GM12878 (cell line): ENCODE results near the gene ITGA3. TPM values are rescaled to one million over a fixed set of nuclear protein-coding genes. Genes with fewer than 3 reads are reported as not detected.

ENCODE experiments used
- ATAC-seq: fragments of 200-7000 bp; cut with Tn5 transposase; 3 replicates; pipeline ENCODE4 v1.9.1; 2020; ENCODE audit warnings: mild to moderate bottlenecking, moderate library complexity
- BruUV-seq: library from RNA; stranded (reverse); fragments of 400-500 nt; replicated peaks from 2 replicates; lab custom pipeline; 2021; lab: Mats Ljungman, UMichigan
- CTCF ChIA-PET: fragments of 300-600 bp; sonication (Branson Sonifier 250); formaldehyde crosslinking; extraction: SDS; loops from one replicate; lab custom pipeline; 2021; ENCODE audit warnings: inconsistent platforms; lab: Yijun Ruan, JAX
- POLR2A ChIA-PET: fragments of 350-600 bp; formaldehyde crosslinking; extraction: SDS; loops from one replicate; lab custom pipeline; 2021; ENCODE audit warnings: inconsistent platforms; lab: Charles Lee
- RAD21 ChIA-PET: fragments of 300-600 bp; sonication (Branson Sonifier 250); formaldehyde crosslinking; loops from one replicate; lab custom pipeline; 2023; ENCODE audit warnings: antibody characterized with exemption; ENCODE audit not compliant: unreplicated experiment; lab: Charles Lee
- SMC1A ChIA-PET: fragments of 300-600 bp; sonication (Branson Sonifier 250); formaldehyde crosslinking; loops from one replicate; lab custom pipeline; 2023; ENCODE audit not compliant: unreplicated experiment, uncharacterized antibody; lab: Charles Lee
- DNase-seq: peaks from one replicate; pipeline ENCODE4 v3.0.0-alpha.2; 2011; ENCODE audit warnings: low read depth, low spot score
- FAIRE-seq: peaks from 3 replicates; lab custom pipeline; 2011; peaks lifted over from hg19 to GRCh38; lab: Jason Lieb, UNC
- H2AFZ ChIP-seq: 2 replicates; pipeline ENCODE4 v1.6.0; 2011; ENCODE audit warnings: low read depth, low read length, control low read depth; ENCODE audit not compliant: control insufficient read depth
- H3K27ac ChIP-seq: 2 replicates; pipeline ENCODE4 v1.5.1; 2011; ENCODE audit warnings: control low read depth; ENCODE audit not compliant: control insufficient read depth, insufficient read depth
- H3K27me3 ChIP-seq, 2 experiments: replicated peaks in 1 of 2; 2 replicates each; pipeline versions ENCODE4 v1.6.0 to v1.6.1; 2011; ENCODE audit warnings: low read length in 1 of 2; ENCODE audit not compliant: control insufficient read depth in 2 of 2, insufficient read depth in 2 of 2
- H3K36me3 ChIP-seq, 2 experiments: 2 replicates each; pipeline ENCODE4 v1.5.1; 2011; ENCODE audit warnings: low read length in 1 of 2; ENCODE audit not compliant: control insufficient read depth in 2 of 2, insufficient read depth in 2 of 2
- H3K4me1 ChIP-seq: 2 replicates; pipeline ENCODE4 v1.6.1; 2011; ENCODE audit warnings: mild to moderate bottlenecking, low read length, moderate library complexity, mixed read lengths; ENCODE audit not compliant: control insufficient read depth, insufficient read depth
- H3K4me2 ChIP-seq: 2 replicates; pipeline ENCODE4 v1.6.0; 2011; ENCODE audit warnings: control low read depth; ENCODE audit not compliant: control insufficient read depth, insufficient read depth
- H3K4me3 ChIP-seq: fragments of 200-600 bp; sonication (generic); 2 replicates; pipeline ENCODE4 v1.5.1; 2016
- H3K79me2 ChIP-seq: 2 replicates; pipeline ENCODE4 v1.6.0; 2011; ENCODE audit warnings: low read length; ENCODE audit not compliant: control insufficient read depth, insufficient read depth
- H3K9ac ChIP-seq: 2 replicates; pipeline ENCODE4 v1.8.0; 2011; ENCODE audit warnings: low read length, control low read depth, mixed read lengths; ENCODE audit not compliant: control insufficient read depth, insufficient read depth
- H3K9me3 ChIP-seq: replicated peaks from 3 replicates; pipeline ENCODE4 v1.5.1; 2011; ENCODE audit warnings: mild to moderate bottlenecking, low read length; ENCODE audit not compliant: control insufficient read depth, insufficient read depth
- H4K20me1 ChIP-seq: 2 replicates; pipeline ENCODE4 v1.6.0; 2011; ENCODE audit not compliant: control insufficient read depth, insufficient read depth
- BACH1 ChIP-seq: fragments of 450-650 bp; IDR thresholded peaks from 2 replicates; pipeline ENCODE4 v1.6.1; 2017; ENCODE audit warnings: mild to moderate bottlenecking, borderline replicate concordance
- CBX3 ChIP-seq: fragments of 200-600 bp; sonication (generic); IDR thresholded peaks from 2 replicates; pipeline ENCODE4 v1.6.1; 2016; ENCODE audit warnings: low read depth, borderline replicate concordance
- CREM ChIP-seq: IDR thresholded peaks from 2 replicates; pipeline ENCODE4 v1.6.1; 2014; ENCODE audit warnings: antibody characterized with exemption, low read depth
- DPF2 ChIP-seq: fragments of 450-650 bp; IDR thresholded peaks from 2 replicates; pipeline ENCODE4 v1.6.1; 2017; ENCODE audit warnings: mild to moderate bottlenecking
- ETV6 ChIP-seq, 2 experiments: fragments of 450-650 bp in 1 of 2; IDR thresholded peaks in 1 of 2; conservative IDR thresholded peaks in 1 of 2; 2 replicates each; pipeline ENCODE4 v1.6.1; 2014; ENCODE audit warnings: antibody characterized with exemption in 1 of 2, borderline replicate concordance in 1 of 2, low read depth in 1 of 2, mild to moderate bottlenecking in 1 of 2, moderate library complexity in 1 of 2
- HDAC2 ChIP-seq: fragments of 200-600 bp; sonication (generic); IDR thresholded peaks from 2 replicates; pipeline ENCODE4 v1.6.1; 2017
- MEF2B ChIP-seq: fragments of 450-650 bp; IDR thresholded peaks from 2 replicates; pipeline ENCODE4 v1.6.1; 2018; ENCODE audit warnings: mild to moderate bottlenecking, moderate library complexity; ENCODE audit not compliant: partially characterized antibody, poor library complexity, severe bottlenecking
- NKRF ChIP-seq: fragments of 450-650 bp; conservative IDR thresholded peaks from 2 replicates; pipeline ENCODE4 v1.6.1; 2017; ENCODE audit warnings: mild to moderate bottlenecking, moderate library complexity
- PAX5 ChIP-seq: IDR thresholded peaks from 2 replicates; pipeline ENCODE4 v1.6.1; 2011; ENCODE audit warnings: low read depth, low read length, borderline replicate concordance
- PKNOX1 ChIP-seq: fragments of 450-650 bp; IDR thresholded peaks from 2 replicates; pipeline ENCODE4 v1.6.1; 2016; ENCODE audit warnings: mild to moderate bottlenecking
- SREBF1 ChIP-seq: IDR thresholded peaks from 2 replicates; pipeline ENCODE4 v1.6.1; 2012; ENCODE audit warnings: mild to moderate bottlenecking, low read length
- SUPT20H ChIP-seq: IDR thresholded peaks from 2 replicates; pipeline ENCODE4 v1.6.1; 2011; ENCODE audit warnings: low read depth, mild to moderate bottlenecking, low read length, moderate library complexity, borderline replicate concordance; ENCODE audit not compliant: control insufficient read depth
- WGBS: methylation state at CpG from one replicate; pipeline ENCODE4 v1.1.6; 2016; ENCODE audit warnings: low lambda C conversion rate; ENCODE audit not compliant: insufficient replicate concordance, insufficient coverage; ENCODE audit errors: missing lambda C conversion rate; 5-methylcytosine and 5-hydroxymethylcytosine counted together
- in situ Hi-C: fragments of 300-500 bp; cut with MboI; formaldehyde crosslinking; loops from 9 replicates; pipeline ENCODE4 v1.14.3; 2018; ENCODE audit warnings: mixed read lengths
- intact Hi-C: fragments of 100-400 bp; cut with micrococcal nuclease; formaldehyde crosslinking; loops from one replicate; pipeline ENCODE4 v1.14.2; 2022; ENCODE audit not compliant: unreplicated experiment
- polyA plus RNA-seq, 11 experiments: library from polyadenylated mRNA; depleted of rRNA in 4 of 11; unstranded in 6 of 11; stranded (reverse) in 5 of 11; fragments of >200 nt; fragmentation: Nextera tagmentation in 4 of 11; fragmentation: Illumina TruSeq in 1 of 11; extraction: Ambion mirVana in 4 of 11; extraction: Trizol in 1 of 11; gene quantifications; 1 replicate in 1 of 11; 2 replicates in 10 of 11; pipeline versions ENCODE4 v1.2.1 to v1.2.3, GENCODE V29; 2011 to 2016; ENCODE audit warnings: inconsistent platforms in 2 of 11, missing spikeins in 2 of 11, low read depth in 1 of 11
- total RNA-seq, 4 experiments: library from RNA; depleted of rRNA in 3 of 4; stranded (reverse); fragments of >200 nt in 3 of 4; fragmentation: Illumina TruSeq in 1 of 4; extraction: Trizol in 1 of 4; gene quantifications; 2 replicates each; pipeline versions ENCODE4 v1.2.1 to v1.2.3, GENCODE V29; 2013 to 2021
- TF ChIP-seq, protein P1 (sequence below): IDR thresholded peaks from 2 replicates; pipeline ENCODE4 v1.6.1; 2012; ENCODE audit warnings: low read depth, low read length, improper control_type of control experiment
- TF ChIP-seq, protein P2 (sequence below): IDR thresholded peaks from 2 replicates; pipeline ENCODE4 v1.6.1; 2012; ENCODE audit warnings: improper control_type of control experiment, low read depth, low read length; ENCODE audit not compliant: insufficient replicate concordance

Gene ITGA3
- total and polyA plus RNA-seq, 10 of the 15 experiments (the other 5 are each of a cell fraction or from before 2014, with no cell fraction given) = 0.29 to 13.4 (median 6.6) TPM

DNA sequence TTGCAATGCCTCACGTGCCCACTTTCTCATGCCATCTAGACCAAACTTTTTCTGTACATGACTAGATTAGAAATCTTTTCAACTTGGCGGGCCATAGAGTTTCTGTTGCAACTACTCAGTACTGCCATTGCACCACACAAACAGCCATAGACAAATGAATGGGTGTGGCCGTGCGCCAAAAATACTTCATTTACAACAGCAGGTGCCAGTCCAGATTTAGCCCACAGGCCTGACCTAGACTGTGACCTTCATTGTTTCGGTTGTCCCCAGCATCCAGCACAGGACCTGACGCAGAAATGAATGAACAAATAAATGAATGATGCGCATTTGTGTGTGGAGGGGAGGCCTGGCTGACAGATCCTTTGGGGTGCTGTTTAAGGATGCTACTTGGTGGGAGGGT lies 24.9 kb downstream of the ITGA3 start:
- peak overlapping the region; percentile 4; the same call in 1 of the 2 replicates for H3K4me2 ChIP-seq
- no peak overlapping the region for H3K9ac ChIP-seq
- peaks cover 5% of the 10 kb centered on the region; the same call in 1 of the 2 replicates for H3K4me1 ChIP-seq
- H3K36me3 ChIP-seq = peaks cover 0 to 4% of the 10 kb centered on the region in 2 experiments; a peak in 2 of 4 replicates
- 16% methylated on average over 7 of the region's 7 CpGs for WGBS
- ATAC-seq (peak; percentile 34; the same call in 2 of the 3 replicates), DNase-seq (no peak), FAIRE-seq (no peak)
- H3K27me3 ChIP-seq = no peaks in the 10 kb centered on the region
- H3K79me2 ChIP-seq = no peaks in the 10 kb centered on the region
- H4K20me1 ChIP-seq = no peaks in the 10 kb centered on the region
- no peaks in the 10 kb centered on the region for H3K9me3 ChIP-seq
- in situ Hi-C loops = no loop called here
- RAD21 ChIA-PET = no interaction called here
- SMC1A ChIA-PET = no interaction called here
- no peak overlapping the region for H2AFZ ChIP-seq
- BruUV-seq = no TSS peak
- CTCF ChIA-PET = interaction anchor here (0.6 to 1.6 kb wide), 4 partner anchors 11 to 104 kb away, joined by 3 to 7 read pairs (median 4); no protein-coding TSS in a partner anchor
- no peak overlapping the region for H3K27ac ChIP-seq
- H3K4me3 ChIP-seq = no peak overlapping the region
- POLR2A ChIA-PET = no interaction called here
- intact Hi-C loops = loop anchor here (1.0 kb wide), 1 partner anchor 25 kb away; the partner anchor contains the start of gene ITGA3
- TF ChIP-seq, protein P1, sequence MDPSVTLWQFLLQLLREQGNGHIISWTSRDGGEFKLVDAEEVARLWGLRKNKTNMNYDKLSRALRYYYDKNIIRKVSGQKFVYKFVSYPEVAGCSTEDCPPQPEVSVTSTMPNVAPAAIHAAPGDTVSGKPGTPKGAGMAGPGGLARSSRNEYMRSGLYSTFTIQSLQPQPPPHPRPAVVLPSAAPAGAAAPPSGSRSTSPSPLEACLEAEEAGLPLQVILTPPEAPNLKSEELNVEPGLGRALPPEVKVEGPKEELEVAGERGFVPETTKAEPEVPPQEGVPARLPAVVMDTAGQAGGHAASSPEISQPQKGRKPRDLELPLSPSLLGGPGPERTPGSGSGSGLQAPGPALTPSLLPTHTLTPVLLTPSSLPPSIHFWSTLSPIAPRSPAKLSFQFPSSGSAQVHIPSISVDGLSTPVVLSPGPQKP = no peak
- TF ChIP-seq ETV6 (conservative IDR thresholded peaks at IDR 0.05 in 1 of 2, IDR thresholded peaks at IDR 0.05 in 1 of 2; ENCODE audit: borderline replicate concordance in 1 of 2, low read depth in 1 of 2) (no peak), DPF2 (no peak), MEF2B (no peak), BACH1 (no peak), CREM (no peak), CBX3 (no peak), NKRF (no peak), SREBF1 (no peak), PAX5 (no peak), HDAC2 (no peak), SUPT20H (no peak), PKNOX1 (no peak)
- TF ChIP-seq, protein P2, sequence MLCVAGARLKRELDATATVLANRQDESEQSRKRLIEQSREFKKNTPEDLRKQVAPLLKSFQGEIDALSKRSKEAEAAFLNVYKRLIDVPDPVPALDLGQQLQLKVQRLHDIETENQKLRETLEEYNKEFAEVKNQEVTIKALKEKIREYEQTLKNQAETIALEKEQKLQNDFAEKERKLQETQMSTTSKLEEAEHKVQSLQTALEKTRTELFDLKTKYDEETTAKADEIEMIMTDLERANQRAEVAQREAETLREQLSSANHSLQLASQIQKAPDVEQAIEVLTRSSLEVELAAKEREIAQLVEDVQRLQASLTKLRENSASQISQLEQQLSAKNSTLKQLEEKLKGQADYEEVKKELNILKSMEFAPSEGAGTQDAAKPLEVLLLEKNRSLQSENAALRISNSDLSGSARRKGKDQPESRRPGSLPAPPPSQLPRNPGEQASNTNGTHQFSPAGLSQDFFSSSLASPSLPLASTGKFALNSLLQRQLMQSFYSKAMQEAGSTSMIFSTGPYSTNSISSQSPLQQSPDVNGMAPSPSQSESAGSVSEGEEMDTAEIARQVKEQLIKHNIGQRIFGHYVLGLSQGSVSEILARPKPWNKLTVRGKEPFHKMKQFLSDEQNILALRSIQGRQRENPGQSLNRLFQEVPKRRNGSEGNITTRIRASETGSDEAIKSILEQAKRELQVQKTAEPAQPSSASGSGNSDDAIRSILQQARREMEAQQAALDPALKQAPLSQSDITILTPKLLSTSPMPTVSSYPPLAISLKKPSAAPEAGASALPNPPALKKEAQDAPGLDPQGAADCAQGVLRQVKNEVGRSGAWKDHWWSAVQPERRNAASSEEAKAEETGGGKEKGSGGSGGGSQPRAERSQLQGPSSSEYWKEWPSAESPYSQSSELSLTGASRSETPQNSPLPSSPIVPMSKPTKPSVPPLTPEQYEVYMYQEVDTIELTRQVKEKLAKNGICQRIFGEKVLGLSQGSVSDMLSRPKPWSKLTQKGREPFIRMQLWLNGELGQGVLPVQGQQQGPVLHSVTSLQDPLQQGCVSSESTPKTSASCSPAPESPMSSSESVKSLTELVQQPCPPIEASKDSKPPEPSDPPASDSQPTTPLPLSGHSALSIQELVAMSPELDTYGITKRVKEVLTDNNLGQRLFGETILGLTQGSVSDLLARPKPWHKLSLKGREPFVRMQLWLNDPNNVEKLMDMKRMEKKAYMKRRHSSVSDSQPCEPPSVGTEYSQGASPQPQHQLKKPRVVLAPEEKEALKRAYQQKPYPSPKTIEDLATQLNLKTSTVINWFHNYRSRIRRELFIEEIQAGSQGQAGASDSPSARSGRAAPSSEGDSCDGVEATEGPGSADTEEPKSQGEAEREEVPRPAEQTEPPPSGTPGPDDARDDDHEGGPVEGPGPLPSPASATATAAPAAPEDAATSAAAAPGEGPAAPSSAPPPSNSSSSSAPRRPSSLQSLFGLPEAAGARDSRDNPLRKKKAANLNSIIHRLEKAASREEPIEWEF = no peak
